GM18519 (cell line): ENCODE data around the gene SP3.
A peak's percentile ranks its signal among the peaks of the same experiment; 100 is the strongest.
"Not testable (repeated sequence)": the region's sequence is repeated elsewhere in the genome, so short reads cannot be mapped to it uniquely, and the experiment has no call there.

Experiments used
- ATAC-seq: cut with Tn5 transposase; IDR thresholded peaks from one replicate; pipeline ENCODE4 v1.9.1; 2021; ENCODE audit warnings: mild to moderate bottlenecking, moderate library complexity; ENCODE audit not compliant: unreplicated experiment, low FRiP score

Gene SP3

DNA sequence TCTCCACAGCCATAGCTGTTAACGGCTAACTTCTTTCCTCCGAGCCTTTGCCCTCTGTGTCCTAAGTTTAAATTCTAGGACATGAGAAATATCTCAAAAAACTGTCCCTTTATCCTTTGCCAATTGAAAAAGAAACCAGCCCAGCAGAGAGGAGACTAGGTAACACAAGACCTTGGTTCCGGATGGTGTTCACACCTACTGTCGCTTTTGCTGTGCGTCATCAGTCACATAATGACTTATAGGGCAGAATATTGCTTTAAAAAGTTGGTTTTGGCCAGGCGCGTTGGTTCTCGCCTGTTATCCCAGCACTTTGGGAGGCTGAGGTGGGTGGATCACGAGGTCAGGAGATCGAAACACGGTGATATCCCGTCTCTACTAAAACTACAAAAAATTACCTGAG, 66.2 kb downstream of the SP3 start:
- no peak for ATAC-seq

DNA sequence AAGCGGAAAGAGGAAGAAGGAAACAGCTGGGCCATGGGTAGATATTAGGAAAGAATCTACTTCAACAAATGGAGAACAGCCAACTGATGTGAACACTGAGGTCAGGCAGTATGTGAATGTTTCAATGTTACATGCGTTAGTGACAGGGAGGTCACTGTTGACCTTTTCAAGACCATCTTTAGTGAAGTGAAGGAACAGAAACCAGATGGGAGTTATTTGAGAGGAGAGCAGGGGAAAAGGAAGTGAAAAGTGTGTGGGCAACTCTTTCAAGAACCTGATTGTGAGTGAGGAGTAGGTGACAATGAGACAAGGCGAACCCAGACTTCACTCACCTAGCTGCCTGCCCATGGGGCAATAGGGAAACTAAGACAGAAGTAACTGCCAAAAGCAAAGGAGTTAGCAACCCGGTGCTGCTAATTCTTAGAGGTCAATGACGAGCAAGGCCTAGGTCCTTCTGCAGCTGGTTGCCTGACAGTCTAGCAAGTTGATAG, 67.0 kb downstream of the SP3 start:
- peak; percentile 90 for ATAC-seq

DNA sequence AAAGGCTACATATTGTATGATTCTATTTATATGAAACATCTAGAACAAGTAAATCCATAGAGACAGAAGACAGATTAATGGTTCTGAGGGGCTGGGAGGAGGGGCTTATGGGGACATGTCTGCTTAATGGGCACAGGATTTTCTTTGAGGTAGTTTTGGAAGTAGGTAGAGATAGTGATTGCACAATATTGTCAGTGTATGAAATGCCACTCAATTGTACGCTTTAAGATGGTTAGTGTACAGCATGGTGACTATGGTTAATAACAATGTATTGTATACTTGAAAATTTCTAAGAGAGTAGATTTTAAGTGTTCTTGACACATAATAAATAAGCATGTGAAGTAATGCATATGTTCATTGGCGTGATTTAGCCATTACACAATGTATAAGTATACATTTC, 68.4 kb downstream of the SP3 start:
- no peak for ATAC-seq

DNA sequence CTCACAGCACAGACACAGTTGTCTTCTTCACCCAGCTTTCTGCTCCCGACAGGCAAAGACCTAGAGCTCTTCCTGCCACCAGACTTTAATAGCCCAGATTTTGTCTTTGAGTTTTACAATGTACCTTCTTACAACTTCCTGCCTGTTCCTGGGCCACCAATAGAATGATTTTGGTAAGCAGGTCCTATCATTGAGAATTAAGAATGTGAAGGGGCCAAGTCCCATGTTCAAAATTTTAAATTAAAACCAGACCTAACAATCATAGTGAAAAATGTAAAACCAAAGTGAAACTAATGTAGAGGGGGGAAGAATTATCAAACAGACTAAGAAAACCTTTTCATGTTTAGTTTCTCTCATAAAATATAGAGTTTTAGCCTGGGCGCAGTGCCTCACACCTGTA, 72.8 kb downstream of the SP3 start:
- ATAC-seq, result no peak

DNA sequence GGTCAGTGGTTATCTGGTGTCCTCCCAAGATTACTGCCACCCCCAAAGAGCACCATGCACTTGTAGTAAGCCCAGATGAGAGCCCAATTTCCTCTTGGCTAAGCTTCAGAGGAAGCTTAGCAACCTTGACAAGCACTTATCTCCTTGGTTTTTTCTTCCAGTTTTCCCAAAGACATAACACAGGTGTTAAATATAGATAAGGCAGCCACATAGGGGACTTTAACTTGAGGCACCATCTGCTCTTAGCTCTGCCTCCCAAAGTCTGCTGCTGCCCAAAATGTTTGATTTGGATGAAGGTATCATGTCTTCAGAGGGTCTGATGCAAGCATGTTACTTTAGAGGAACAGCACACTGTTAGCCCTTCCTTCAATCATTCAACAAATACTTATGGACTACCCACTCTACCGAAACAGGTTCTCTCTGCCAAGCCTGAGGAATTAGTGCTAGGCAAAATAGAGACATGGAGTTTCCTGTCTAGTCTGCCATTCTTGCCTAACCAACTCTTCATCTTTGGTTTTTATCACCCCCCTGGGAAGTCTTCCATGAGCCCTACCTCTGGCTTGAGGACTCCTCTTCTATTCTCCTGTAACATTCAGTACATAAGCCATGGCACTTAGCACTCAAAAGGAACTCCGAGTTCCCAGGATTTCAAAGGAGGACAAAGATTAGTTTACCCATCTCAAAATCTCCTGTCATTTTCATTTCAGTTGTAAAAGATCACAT, 73.7 kb downstream of the SP3 start:
- ATAC-seq, result no peak

DNA sequence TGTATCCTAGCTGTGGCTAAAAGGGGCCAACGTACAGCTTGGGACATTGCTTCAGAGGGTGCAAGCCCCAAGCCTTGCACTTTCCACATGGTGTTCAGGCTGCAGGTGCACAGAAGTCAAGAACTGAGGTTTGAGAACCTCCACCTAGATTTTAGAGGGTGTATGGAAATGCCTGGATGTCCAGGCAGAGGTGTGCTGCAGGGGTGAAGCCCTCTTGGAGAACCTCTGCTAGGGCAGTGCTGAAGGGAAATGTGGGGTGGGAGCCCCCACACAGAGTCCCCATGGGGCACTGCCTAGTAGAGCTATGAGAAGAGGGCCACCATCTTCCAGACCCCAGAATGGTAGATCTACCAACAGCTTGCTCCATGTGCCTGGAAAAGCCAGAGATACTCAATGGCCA, 75.7 kb downstream of the SP3 start:
- not testable (repeated sequence) for ATAC-seq

DNA sequence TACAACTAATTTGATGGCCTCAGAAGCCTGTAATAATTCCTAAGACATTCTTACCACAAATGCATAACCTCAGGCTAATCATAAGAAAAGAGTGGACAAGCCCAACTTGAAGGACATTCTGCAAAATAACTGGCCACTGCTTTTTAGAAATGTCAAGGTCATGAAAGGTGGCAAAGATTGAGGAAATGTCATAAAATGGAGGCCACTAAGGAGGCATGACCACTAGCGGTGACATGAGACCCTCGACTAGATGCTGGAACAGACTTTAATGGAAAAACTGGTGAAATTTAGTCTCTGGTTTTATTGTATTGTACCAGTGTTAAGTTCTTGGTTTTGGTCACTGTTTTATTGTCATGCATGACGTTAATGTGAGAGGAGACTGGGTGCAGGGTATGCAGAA, 78.6 kb downstream of the SP3 start:
- ATAC-seq, result no peak

DNA sequence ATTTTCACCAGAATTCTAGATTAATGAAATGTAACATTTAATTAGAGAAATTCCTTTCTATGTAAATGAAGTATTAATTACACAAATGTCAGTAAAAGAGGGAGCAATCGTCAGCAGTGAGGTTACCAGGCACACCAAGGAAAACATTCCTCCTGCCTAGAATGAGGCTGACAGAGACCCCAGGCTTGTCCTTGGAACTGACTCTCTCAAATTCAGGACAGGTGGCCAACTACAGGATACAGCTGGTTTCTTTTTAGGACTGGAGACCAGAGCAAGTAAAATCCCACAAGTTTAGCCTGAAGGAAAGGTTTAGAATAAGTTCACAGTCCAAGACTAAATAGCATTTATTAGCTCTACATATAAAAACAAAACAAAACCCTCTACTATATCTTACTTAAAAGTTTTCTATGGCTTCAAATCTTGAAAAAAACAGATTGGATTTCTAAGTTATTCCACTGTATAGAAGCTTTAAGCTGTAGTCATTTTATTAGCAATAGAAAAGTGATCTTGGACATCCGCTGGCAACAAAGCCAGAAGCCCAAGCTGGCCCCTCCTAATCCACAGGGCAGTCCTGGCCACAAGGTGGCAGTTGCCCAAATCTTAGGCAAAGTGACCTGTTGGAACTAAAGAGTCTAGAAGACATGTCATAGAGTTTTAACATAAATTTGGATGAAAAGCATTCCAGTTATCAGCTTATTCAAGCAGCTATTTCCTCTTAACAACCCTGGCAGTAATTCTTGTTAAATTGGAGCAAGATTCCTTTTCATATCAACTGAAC, 81.0 kb downstream of the SP3 start:
- ATAC-seq, result no peak

DNA sequence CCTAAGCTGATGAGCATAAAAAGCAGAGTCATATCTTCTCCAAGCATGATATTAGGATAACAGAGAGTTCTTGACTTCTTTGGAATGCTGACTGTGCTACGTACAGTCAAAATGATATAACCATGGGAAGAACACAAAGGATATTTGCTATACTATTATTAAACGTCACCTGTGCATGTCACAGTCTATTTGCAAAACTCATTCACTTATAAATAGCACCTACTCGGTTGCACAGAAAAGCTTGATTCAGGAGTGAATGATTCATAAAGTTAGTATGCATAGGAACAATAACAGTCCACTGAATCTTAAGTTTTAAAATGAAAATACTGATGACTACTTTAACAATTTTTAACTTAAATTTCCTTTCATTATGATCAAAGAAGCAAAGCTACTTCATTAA, 83.3 kb downstream of the SP3 start:
- no peak for ATAC-seq

DNA sequence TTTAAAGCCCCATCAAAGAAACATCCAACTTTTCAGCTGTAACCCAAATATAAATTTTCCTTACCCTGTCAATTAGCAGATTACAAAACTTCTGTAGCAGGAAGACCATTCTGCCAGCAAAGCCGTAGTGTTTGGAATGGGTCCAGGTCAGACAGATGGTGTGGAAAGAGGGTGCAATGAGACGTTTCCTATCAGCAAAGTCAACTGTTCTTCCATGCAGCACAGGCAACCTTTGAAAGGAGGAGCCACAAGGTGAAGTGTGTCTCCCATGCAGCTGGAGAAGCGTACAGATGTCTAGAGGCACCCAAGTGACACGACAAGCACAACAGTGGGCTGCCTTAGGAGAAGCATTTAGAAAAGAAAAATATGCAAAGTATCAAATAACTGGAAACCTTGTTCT, 83.7 kb downstream of the SP3 start:
- no peak for ATAC-seq

DNA sequence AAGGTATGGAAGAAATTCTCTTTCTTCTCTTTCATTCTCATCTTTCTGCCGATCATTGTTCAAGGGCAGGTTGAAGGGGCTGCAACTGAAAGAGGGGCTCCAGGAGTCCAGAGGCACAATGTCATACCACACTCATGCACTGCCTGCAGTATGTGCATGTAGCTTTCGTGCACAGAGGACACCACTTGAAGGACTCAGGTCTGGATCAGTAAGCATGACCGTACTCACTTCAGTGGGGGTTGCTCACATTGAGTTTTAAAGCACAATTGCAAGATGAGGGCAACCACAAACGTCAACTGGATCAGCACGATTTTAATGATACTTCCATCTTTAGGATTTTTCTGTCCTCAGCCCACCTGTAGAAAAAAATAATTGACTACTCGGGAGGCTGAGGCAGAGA, 84.6 kb downstream of the SP3 start:
- no peak for ATAC-seq

DNA sequence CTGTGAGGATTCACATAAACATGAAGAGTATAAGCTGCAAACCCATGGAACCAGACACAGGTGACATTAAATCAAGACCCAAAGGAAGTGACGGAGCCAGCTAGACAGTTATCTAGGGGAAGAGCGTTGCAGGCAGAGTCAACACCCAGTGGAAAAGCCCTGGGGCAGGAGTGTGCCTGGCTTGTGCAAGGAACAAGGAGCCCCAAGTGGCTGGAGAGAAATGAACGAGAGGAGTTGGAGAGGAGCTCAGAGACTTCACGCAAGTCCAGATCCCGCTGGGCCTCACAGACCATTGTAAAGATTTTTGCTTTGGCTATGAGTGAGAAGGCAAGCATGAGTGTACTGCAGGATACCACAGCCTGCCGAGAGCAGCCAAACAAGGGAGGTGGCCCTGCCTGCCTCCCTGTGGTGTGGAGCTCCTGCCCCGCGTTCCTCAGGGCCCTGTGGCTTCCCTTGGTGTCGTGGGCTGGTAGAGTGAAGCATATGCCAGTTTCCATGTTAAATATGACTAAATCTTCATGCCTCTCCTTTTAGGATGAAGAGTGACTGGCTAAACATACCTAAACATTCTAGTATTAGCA, 88.2 kb downstream of the SP3 start:
- ATAC-seq, result no peak

DNA sequence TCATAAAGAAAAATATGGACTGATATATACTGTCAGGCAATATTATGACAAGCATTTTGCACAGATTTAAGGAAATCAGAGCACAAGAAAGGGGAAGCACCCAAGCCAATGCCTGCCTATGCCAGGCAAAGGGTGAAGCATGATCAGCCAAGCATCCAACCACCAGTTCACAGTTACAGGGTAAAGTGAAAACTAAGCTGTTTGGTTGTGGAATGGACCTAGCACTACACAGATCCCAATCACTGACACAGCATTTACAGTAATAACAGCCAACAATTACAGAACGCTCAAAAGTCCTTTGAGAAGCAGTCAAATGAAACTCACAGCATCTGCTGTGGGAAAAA, 90.3 kb downstream of the SP3 start:
- peak; percentile 87 for ATAC-seq

DNA sequence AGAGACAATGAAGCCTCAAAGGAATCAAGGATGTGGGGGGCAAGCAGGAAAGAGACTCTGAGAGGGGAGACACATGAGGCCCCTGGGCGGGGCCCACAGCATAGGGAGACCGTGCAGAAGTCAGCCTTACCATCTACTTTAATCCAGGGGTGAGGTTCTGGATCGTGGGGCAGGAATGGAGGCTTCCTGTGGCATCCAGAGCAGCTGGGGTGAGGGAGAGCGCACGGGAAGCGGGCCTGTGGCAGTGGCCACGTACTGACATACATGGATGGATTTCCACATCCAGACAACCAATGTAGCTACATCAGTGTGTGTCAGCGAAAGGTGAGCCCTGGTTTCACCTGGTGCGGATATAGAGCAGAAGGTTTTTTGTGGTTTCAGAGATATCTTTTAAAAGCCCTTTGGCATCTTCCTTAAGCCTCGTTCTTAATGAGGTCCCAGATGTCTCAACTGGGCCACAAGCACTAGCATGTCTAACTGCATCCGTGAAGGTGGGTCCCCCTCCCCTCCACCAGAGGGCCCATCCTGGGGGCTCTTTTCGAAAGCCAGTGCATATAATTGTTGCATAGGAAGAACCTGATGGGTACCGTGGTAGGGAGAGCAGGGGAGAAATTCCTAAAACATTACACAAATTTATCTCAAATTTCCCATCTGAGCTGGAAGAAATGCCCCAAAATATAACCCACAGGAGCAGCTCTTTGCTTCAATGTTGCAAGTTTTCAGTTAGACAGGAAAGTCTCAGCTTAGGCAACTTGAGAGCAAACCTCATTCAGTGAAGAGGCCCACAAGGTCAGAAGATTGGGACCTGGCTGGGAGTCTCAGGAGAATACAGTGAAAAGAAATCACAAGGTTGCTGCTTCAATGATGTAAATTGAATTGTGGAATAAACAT, 90.9 kb downstream of the SP3 start:
- no peak for ATAC-seq

DNA sequence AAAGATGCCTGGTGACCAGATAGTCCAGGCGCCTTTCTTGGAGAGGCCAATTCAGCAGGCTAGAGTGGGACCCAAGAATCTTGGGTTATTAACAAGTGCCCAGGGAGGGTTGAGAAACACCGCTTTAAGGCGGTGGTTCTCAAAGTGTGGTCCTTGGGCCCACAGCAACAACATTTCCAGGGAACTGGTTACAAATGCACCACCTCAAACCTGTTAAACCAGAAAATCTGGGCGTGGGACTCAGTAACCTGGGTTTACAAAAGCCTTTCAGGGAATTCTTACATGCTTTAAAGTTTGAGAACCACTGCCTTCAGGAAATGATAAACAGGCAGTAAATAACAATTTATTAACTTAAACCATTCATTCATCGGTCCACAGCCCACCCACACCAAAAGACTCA, 92.5 kb downstream of the SP3 start:
- no peak for ATAC-seq

DNA sequence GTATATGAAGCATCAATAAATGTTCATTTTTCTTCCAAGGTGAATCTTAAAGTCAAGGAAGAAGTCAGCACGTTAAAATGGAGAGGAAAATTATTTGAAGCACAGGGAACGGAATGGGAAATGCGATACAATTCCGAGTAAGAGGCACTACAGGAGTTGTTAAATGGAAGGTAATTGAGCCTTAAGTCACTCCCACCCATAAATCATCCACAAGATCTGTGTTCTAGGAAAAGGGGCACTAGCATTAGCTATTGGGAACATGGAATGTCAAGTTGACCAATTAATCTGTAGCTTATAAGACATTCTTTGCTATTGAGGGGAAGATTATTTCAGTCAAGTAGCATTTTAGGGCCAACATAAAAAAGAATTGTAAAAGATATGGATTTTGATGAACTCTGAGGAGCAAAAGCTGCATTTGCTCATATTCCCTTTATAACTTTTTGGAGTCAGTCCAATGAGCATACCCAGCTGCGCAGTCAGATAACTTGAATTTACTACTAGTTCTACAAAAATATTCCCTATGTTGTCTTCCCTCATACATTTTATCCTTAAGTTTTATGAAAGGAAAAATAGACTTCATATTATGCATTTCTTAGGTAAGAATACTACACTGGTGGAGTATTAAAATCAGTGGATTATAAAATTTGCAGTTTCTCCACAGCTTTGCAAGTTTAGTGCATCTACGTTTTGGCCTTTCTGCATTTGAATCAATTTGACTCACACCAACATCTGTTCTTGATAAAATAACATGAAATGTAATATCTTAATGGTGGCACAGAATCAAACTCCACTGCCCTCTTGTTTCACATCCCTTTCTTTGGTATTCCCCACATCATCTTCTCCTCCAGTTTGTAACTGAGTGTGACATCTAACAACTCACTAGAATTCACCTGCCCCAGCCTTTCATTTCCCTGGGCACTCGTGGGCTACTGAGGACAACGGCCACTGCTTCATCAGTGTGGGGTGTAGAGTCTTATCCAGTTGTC, 95.6 kb downstream of the SP3 start:
- ATAC-seq, result no peak

DNA sequence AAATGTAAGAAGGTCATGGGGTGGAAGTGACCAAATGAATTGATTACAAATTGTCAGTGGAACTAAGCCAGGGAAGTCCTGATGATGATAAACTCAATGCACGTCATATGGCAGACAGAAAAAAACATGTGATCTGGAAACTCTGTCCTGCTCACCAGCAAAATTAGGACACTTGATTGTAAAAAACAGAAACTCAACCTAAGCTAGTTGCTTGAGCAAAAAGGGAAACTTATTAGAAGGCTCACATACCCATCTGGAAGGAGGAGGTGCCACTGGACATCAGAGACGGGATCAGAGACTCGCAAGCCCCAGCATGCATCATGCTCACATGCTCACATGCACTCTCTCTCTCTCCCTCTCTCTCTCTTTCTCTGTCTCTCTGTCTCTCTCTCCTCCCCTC, 96.8 kb downstream of the SP3 start:
- ATAC-seq, result no peak

DNA sequence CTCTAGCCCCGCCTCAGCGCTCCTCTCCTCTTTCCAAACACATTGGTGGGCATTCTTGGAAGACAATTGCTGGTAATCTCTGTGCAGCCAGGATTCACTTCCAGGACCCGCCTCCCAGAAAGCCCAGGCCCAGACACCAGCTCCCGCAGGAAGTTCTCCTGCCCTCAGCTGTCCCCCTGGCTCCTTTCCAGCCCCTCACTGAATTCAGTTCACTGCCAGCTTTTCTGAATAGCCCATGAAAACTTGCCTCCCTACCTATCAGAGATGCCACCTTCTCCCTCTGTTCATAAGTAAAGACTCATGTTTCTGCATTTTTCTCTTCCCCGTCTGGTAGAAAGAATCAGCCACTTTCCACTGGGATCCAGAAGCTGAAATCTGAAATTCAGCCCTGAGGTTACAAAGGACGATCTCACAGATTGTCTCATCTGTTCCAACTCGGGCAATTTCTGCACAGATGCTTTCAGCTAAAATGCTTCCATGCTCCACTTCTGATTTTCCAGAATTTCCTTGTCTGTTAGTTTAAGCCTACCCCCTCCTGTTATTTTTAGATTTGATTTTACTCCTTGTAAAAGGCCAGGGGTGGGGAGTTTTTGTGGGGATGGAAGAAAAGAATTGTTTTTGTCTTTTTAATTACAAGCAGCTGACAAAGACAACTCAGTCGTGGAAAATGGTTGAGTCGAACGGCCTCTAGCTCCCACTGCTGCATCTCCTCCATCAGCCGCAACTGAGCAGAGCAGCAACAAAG, 98.1 kb downstream of the SP3 start:
- ATAC-seq, result no peak
